ENCODE data around the gene WFDC1. TPM values are rescaled to one million over a fixed set of nuclear protein-coding genes. Genes with fewer than 3 reads are reported as not detected.

The WFDC1 gene
- polyA plus RNA-seq, 1 of the 3 experiments (the other 2 are of a cell fraction) = 0.03 TPM

DNA sequence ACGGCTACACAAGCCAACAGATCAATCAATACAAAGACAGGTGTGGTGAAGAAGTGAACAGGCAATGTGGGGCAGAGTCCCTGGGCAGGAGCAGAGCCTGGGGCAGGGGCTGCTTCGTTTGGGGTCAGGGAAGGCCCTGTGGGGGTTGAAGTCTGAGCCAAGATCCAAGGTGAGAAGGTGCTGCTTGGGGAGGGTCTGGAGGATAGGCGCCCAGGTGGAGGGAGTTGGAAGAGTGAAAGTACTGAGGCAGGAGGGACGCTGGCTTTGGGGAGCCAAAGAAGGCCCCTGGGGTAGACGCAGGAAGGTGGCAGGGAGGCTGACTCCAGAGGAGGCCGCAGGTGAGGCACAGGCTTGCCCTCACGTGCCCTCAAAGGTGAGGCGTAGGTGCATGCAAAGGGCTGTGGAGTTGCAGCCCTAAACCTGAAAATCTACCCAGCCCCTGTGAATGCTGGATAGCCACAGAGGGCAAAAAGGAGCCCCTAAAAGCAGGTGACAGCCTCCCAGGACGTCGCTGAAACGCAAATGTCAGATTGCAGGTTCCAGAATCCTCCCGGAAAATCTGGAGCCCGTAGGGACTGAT is 33.3 kb downstream of the WFDC1 start:
- Histone ChIP-seq H3K9ac (no peak overlapping the region), H3K9me3 (no peaks in the 10 kb centered on the region), H3K27ac (ENCODE audit: low read depth in 2 of 2, low read length in 1 of 2) (no peak overlapping the region), H3K27me3 (ENCODE audit: insufficient read depth) (peaks cover 32% of the 10 kb centered on the region; the same call in 1 of the 2 replicates), H2AFZ (ENCODE audit: low read depth) (no peak overlapping the region), H3K79me2 (ENCODE audit: insufficient read depth) (no peaks in the 10 kb centered on the region), H3K4me3 (ENCODE audit: low read depth in 2 of 2, low read length in 1 of 2) (no peak overlapping the region), H3K4me2 (no peak overlapping the region), H3F3A (replicated peaks; ENCODE audit: insufficient read depth) (no peaks in the 10 kb centered on the region), H4K20me1 (ENCODE audit: insufficient read depth) (no peaks in the 10 kb centered on the region), H3K36me3 (replicated peaks in 1 of 2; ENCODE audit: control insufficient read depth in 1 of 2, insufficient read depth in 2 of 2, low read length in 1 of 2) (no peaks in the 10 kb centered on the region), H3K9me2 (no peaks in the 10 kb centered on the region), H3K4me1 (ENCODE audit: control insufficient read depth in 1 of 2, insufficient read depth in 2 of 2, low read depth in 1 of 2, low read length in 1 of 2) (no peaks in the 10 kb centered on the region)
- no peak for DNase-seq
- CTCF ChIA-PET = interaction anchor here (1.8 kb wide), 1 partner anchor 20 kb away, joined by 6 read pairs; no protein-coding TSS in a partner anchor
- 21% methylated on average over 12 of the region's 13 CpGs for WGBS (ENCODE audit: low lambda C conversion rate)
- TF ChIP-seq TEAD4 (IDR thresholded peaks at IDR 0.05; ENCODE audit: borderline replicate concordance, insufficient read depth) (no peak), FOXJ3 (CRISPR knock-in tag; IDR thresholded peaks at IDR 0.05) (no peak), SMC3 (IDR thresholded peaks at IDR 0.05; ENCODE audit: low read depth, low read length) (no peak), YY1 (IDR thresholded peaks at IDR 0.05; ENCODE audit: low read depth) (no peak), POLR2AphosphoS5 (IDR thresholded peaks at IDR 0.05; ENCODE audit: low read depth, low read length) (no peak), TAF1 (IDR thresholded peaks at IDR 0.05; ENCODE audit: borderline replicate concordance, low read depth, low read length) (no peak), TCF12 (IDR thresholded peaks at IDR 0.05) (no peak), FOXM1 (IDR thresholded peaks at IDR 0.05; ENCODE audit: low read depth) (no peak), FOSL2 (IDR thresholded peaks at IDR 0.05; ENCODE audit: borderline replicate concordance, low read depth) (no peak), RAD21 (IDR thresholded peaks at IDR 0.05; ENCODE audit: low read length) (no peak), CHD2 (IDR thresholded peaks at IDR 0.05; ENCODE audit: low read length, partially characterized antibody) (no peak), RFX5 (IDR thresholded peaks at IDR 0.05; ENCODE audit: low read length) (no peak), JUND (IDR thresholded peaks at IDR 0.05) (no peak), ELF1 (IDR thresholded peaks at IDR 0.05) (no peak)
- TF ChIP-seq, protein P1, sequence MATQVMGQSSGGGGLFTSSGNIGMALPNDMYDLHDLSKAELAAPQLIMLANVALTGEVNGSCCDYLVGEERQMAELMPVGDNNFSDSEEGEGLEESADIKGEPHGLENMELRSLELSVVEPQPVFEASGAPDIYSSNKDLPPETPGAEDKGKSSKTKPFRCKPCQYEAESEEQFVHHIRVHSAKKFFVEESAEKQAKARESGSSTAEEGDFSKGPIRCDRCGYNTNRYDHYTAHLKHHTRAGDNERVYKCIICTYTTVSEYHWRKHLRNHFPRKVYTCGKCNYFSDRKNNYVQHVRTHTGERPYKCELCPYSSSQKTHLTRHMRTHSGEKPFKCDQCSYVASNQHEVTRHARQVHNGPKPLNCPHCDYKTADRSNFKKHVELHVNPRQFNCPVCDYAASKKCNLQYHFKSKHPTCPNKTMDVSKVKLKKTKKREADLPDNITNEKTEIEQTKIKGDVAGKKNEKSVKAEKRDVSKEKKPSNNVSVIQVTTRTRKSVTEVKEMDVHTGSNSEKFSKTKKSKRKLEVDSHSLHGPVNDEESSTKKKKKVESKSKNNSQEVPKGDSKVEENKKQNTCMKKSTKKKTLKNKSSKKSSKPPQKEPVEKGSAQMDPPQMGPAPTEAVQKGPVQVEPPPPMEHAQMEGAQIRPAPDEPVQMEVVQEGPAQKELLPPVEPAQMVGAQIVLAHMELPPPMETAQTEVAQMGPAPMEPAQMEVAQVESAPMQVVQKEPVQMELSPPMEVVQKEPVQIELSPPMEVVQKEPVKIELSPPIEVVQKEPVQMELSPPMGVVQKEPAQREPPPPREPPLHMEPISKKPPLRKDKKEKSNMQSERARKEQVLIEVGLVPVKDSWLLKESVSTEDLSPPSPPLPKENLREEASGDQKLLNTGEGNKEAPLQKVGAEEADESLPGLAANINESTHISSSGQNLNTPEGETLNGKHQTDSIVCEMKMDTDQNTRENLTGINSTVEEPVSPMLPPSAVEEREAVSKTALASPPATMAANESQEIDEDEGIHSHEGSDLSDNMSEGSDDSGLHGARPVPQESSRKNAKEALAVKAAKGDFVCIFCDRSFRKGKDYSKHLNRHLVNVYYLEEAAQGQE (IDR thresholded peaks at IDR 0.05; ENCODE audit: low read depth, low read length) = no peak
- TF ChIP-seq, protein P2, sequence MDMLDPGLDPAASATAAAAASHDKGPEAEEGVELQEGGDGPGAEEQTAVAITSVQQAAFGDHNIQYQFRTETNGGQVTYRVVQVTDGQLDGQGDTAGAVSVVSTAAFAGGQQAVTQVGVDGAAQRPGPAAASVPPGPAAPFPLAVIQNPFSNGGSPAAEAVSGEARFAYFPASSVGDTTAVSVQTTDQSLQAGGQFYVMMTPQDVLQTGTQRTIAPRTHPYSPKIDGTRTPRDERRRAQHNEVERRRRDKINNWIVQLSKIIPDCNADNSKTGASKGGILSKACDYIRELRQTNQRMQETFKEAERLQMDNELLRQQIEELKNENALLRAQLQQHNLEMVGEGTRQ (IDR thresholded peaks at IDR 0.05; ENCODE audit: borderline replicate concordance, low read depth, low read length) = no peak
- TF ChIP-seq, protein P3, sequence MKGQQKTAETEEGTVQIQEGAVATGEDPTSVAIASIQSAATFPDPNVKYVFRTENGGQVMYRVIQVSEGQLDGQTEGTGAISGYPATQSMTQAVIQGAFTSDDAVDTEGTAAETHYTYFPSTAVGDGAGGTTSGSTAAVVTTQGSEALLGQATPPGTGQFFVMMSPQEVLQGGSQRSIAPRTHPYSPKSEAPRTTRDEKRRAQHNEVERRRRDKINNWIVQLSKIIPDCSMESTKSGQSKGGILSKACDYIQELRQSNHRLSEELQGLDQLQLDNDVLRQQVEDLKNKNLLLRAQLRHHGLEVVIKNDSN (IDR thresholded peaks at IDR 0.05; ENCODE audit: borderline replicate concordance, low read depth) = no peak
- POLR2A ChIA-PET = no interaction called here
